Activated naive CD4-positive, alpha-beta T cell treated with anti-CD3 and anti-CD28 coated beads, Interleukin-2, amount 10 ng/mL, durations not matched to agents 7 days and 5 days (primary cell): Measurements from ENCODE around the gene TUT1.
"Not testable (repeated sequence)": the region's sequence is repeated elsewhere in the genome, so short reads cannot be mapped to it uniquely, and the experiment has no call there.

Source experiments
- CTCF ChIA-PET: fragments of 350-600 bp; sonication (Branson Sonifier 250); formaldehyde crosslinking; loops from one replicate; lab custom pipeline; 2021; ENCODE audit warnings: antibody characterized with exemption; lab: Charles Lee
- DNase-seq: peaks from one replicate; pipeline ENCODE4 v3.0.0-alpha.2; 2020
- H3K27ac Mint-ChIP-seq: one replicate; pipeline ENCODE4 v1.8.0; 2021; ENCODE audit warnings: mild to moderate bottlenecking, moderate library complexity, mixed read lengths
- H3K27me3 Mint-ChIP-seq: one replicate; pipeline ENCODE4 v1.8.0; 2021; ENCODE audit warnings: mild to moderate bottlenecking, mixed read lengths
- H3K36me3 Mint-ChIP-seq: one replicate; pipeline ENCODE4 v1.8.0; 2021; ENCODE audit warnings: mixed read lengths
- H3K4me1 Mint-ChIP-seq: one replicate; pipeline ENCODE4 v1.8.0; 2021; ENCODE audit warnings: mixed read lengths
- H3K4me3 Mint-ChIP-seq: one replicate; pipeline ENCODE4 v1.8.0; 2021; ENCODE audit warnings: mild to moderate bottlenecking, moderate library complexity, mixed read lengths
- H3K9me3 Mint-ChIP-seq: one replicate; pipeline ENCODE4 v1.8.0; 2021; ENCODE audit warnings: mixed read lengths

TUT1 gene

GRCh38 chr11:62567018-62567633, 24.2 kb downstream of the TUT1 start:
- H3K4me3 Mint-ChIP-seq = no peak overlapping the region
- H3K9me3 Mint-ChIP-seq = no peaks in the 10 kb centered on the region
- CTCF ChIA-PET = interaction anchor here (0.9 to 3.3 kb wide), 4 partner anchors 24 to 144 kb away, joined by 3 to 12 read pairs (median 4); no protein-coding TSS in a partner anchor
- no peak for DNase-seq
- H3K36me3 Mint-ChIP-seq = peaks cover 57% of the 10 kb centered on the region
- no peak overlapping the region for H3K27ac Mint-ChIP-seq
- H3K4me1 Mint-ChIP-seq = peaks cover 48% of the 10 kb centered on the region
- H3K27me3 Mint-ChIP-seq = no peaks in the 10 kb centered on the region

- peaks cover 54% of the 10 kb centered on the region for H3K36me3 Mint-ChIP-seq
- CTCF ChIA-PET = interaction anchor here (0.9 to 3.3 kb wide), 4 partner anchors 9 to 172 kb away, joined by 4 to 12 read pairs (median 4); no protein-coding TSS in a partner anchor
Observed at GRCh38 chr11:62566247-62566646, 25.1 kb downstream of the TUT1 start.

GRCh38 chr11:62565100-62565802, 26.1 kb downstream of the TUT1 start:
- H3K36me3 Mint-ChIP-seq = peaks cover 54% of the 10 kb centered on the region
- CTCF ChIA-PET = interaction anchor here (0.7 to 3.3 kb wide), 6 partner anchors 8 to 171 kb away, joined by 3 to 12 read pairs (median 4); no protein-coding TSS in a partner anchor
- H3K27me3 Mint-ChIP-seq = no peaks in the 10 kb centered on the region
- peaks cover 44% of the 10 kb centered on the region for H3K4me1 Mint-ChIP-seq
- H3K27ac Mint-ChIP-seq = no peak overlapping the region
- H3K9me3 Mint-ChIP-seq = no peaks in the 10 kb centered on the region
- DNase-seq = no peak
- no peak overlapping the region for H3K4me3 Mint-ChIP-seq

More at GRCh38 chr11:62566247-62566646, 25.1 kb downstream of the TUT1 start:
- peak overlapping the region; percentile 8 for H3K27ac Mint-ChIP-seq
- H3K4me3 Mint-ChIP-seq = no peak overlapping the region
- no peak for DNase-seq
- peaks cover 43% of the 10 kb centered on the region for H3K4me1 Mint-ChIP-seq
- H3K9me3 Mint-ChIP-seq = no peaks in the 10 kb centered on the region
- no peaks in the 10 kb centered on the region for H3K27me3 Mint-ChIP-seq

GRCh38 chr11:62561677-62562230, 29.6 kb downstream of the TUT1 start:
- DNase-seq, H3K4me3 Mint-ChIP-seq, H3K9me3 Mint-ChIP-seq, H3K27me3 Mint-ChIP-seq: not testable (repeated sequence)
- CTCF ChIA-PET = interaction anchor here (1.0 to 11.7 kb wide), 8 partner anchors 10 to 180 kb away, joined by 3 to 276 read pairs (median 14); partner anchors contain the start of genes AHNAK and LRRN4CL
- Mint-ChIP-seq H3K36me3 (peaks cover 57% of the 10 kb centered on the region), H3K4me1 (peaks cover 58% of the 10 kb centered on the region), H3K27ac (peak overlapping the region; percentile 47)

GRCh38 chr11:62560566-62561103, 30.7 kb downstream of the TUT1 start:
- H3K27ac Mint-ChIP-seq = peak overlapping the region; percentile 80
- H3K9me3 Mint-ChIP-seq = no peaks in the 10 kb centered on the region
- H3K4me3 Mint-ChIP-seq = no peak overlapping the region
- peaks cover 64% of the 10 kb centered on the region for H3K4me1 Mint-ChIP-seq
- peaks cover 45% of the 10 kb centered on the region for H3K36me3 Mint-ChIP-seq
- peak; percentile 86 for DNase-seq
- CTCF ChIA-PET = interaction anchor here (0.7 to 11.7 kb wide), 23 partner anchors 9 to 179 kb away, joined by 3 to 276 read pairs (median 5); partner anchors contain the start of genes AHNAK, LRRN4CL, SCGB1A1 and TUT1
- H3K27me3 Mint-ChIP-seq = no peaks in the 10 kb centered on the region

GRCh38 chr11:62559626-62560025, 31.7 kb downstream of the TUT1 start:
- CTCF ChIA-PET = interaction anchor here (0.6 to 11.7 kb wide), 13 partner anchors 8 to 187 kb away, joined by 3 to 276 read pairs (median 6); partner anchors contain the start of genes AHNAK and TUT1
- peak overlapping the region; percentile 97 for H3K27ac Mint-ChIP-seq
- peaks cover 71% of the 10 kb centered on the region for H3K4me1 Mint-ChIP-seq
- H3K36me3 Mint-ChIP-seq = peaks cover 44% of the 10 kb centered on the region
- H3K4me3 Mint-ChIP-seq, DNase-seq, H3K9me3 Mint-ChIP-seq, H3K27me3 Mint-ChIP-seq: not testable (repeated sequence)

GRCh38 chr11:62559204-62559603, 32.1 kb downstream of the TUT1 start:
- H3K4me1 Mint-ChIP-seq = peaks cover 75% of the 10 kb centered on the region
- H3K4me3 Mint-ChIP-seq = no peak overlapping the region

GRCh38 chr11:62558669-62559068, 32.7 kb downstream of the TUT1 start:
- CTCF ChIA-PET = interaction anchor here (0.7 to 11.7 kb wide), 8 partner anchors 13 to 186 kb away, joined by 3 to 276 read pairs (median 7); partner anchors contain the start of gene AHNAK
- H3K4me3 Mint-ChIP-seq = no peak overlapping the region

More at GRCh38 chr11:62559204-62559603, 32.1 kb downstream of the TUT1 start:
- no peaks in the 10 kb centered on the region for H3K9me3 Mint-ChIP-seq
- H3K27me3 Mint-ChIP-seq = no peaks in the 10 kb centered on the region
- H3K36me3 Mint-ChIP-seq = peaks cover 44% of the 10 kb centered on the region
- peak overlapping the region; percentile 97 for H3K27ac Mint-ChIP-seq
- DNase-seq = no peak
- CTCF ChIA-PET = interaction anchor here (0.7 to 11.7 kb wide), 8 partner anchors 12 to 186 kb away, joined by 3 to 276 read pairs (median 7); partner anchors contain the start of gene AHNAK

GRCh38 chr11:62556875-62557631, 34.3 kb downstream of the TUT1 start:
- peak; percentile 85 for DNase-seq
- H3K9me3 Mint-ChIP-seq = no peaks in the 10 kb centered on the region
- H3K27ac Mint-ChIP-seq = peak overlapping the region; percentile 97
- H3K36me3 Mint-ChIP-seq = peaks cover 35% of the 10 kb centered on the region
- H3K4me3 Mint-ChIP-seq = peak overlapping the region; percentile 59
- H3K4me1 Mint-ChIP-seq = peaks cover 90% of the 10 kb centered on the region
- CTCF ChIA-PET = interaction anchor here (0.5 to 11.7 kb wide), 7 partner anchors 9 to 219 kb away, joined by 3 to 276 read pairs (median 7); partner anchors contain the start of gene AHNAK
- H3K27me3 Mint-ChIP-seq = no peaks in the 10 kb centered on the region

More at GRCh38 chr11:62558669-62559068, 32.7 kb downstream of the TUT1 start:
- no peak for DNase-seq
- H3K4me1 Mint-ChIP-seq = peaks cover 78% of the 10 kb centered on the region
- no peaks in the 10 kb centered on the region for H3K27me3 Mint-ChIP-seq
- H3K9me3 Mint-ChIP-seq = no peaks in the 10 kb centered on the region
- peaks cover 41% of the 10 kb centered on the region for H3K36me3 Mint-ChIP-seq
- peak overlapping the region; percentile 97 for H3K27ac Mint-ChIP-seq

GRCh38 chr11:62556108-62556874, 35.0 kb downstream of the TUT1 start:
- Mint-ChIP-seq H3K27ac (peak overlapping the region; percentile 97), H3K4me1 (peaks cover 95% of the 10 kb centered on the region), H3K36me3 (peaks cover 31% of the 10 kb centered on the region), H3K9me3 (no peaks in the 10 kb centered on the region), H3K27me3 (no peaks in the 10 kb centered on the region), H3K4me3 (peak overlapping the region; percentile 59)
- peak; percentile 93 for DNase-seq
- CTCF ChIA-PET = interaction anchor here (0.6 to 11.7 kb wide), 5 partner anchors 14 to 218 kb away, joined by 3 to 276 read pairs (median 12); partner anchors contain the start of genes AHNAK and TUT1

GRCh38 chr11:62555464-62556107, 35.7 kb downstream of the TUT1 start:
- DNase-seq = peak; percentile 72
- peaks cover 26% of the 10 kb centered on the region for H3K36me3 Mint-ChIP-seq

More at GRCh38 chr11:62555464-62556107, 35.7 kb downstream of the TUT1 start:
- Mint-ChIP-seq H3K9me3 (no peaks in the 10 kb centered on the region), H3K27me3 (peaks cover 6% of the 10 kb centered on the region), H3K27ac (peak overlapping the region; percentile 97), H3K4me3 (peak overlapping the region; percentile 59), H3K4me1 (peaks cover 97% of the 10 kb centered on the region)
- CTCF ChIA-PET = interaction anchor here (1.0 to 11.7 kb wide), 3 partner anchors 14 to 130 kb away, joined by 4 to 276 read pairs (median 147); partner anchors contain the start of genes AHNAK and TUT1
